Middle frontal gyrus (tissue), 1 donor: ENCODE results near the gene CYP2A7.
"Not testable (repeated sequence)": the region's sequence is repeated elsewhere in the genome, so short reads cannot be mapped to it uniquely, and the experiment has no call there.

ENCODE experiments used
- DNase-seq: peaks from one replicate; pipeline ENCODE4 v3.0.0-alpha.2; 2015; ENCODE audit warnings: low spot score; ENCODE audit errors: extremely low spot score

Gene CYP2A7

GRCh38 chr19:40882062-40882461, at the start of gene CYP2A7:
Gene CYP2A7, minus strand, starts transcription at chr19:40882231. Its CDS starts 21 bp downstream, at chr19:40882210.
- not testable (repeated sequence) for DNase-seq

- DNase-seq, result not testable (repeated sequence)
These were observed 48.8 kb upstream of the CYP2A7 start for GRCh38 chr19:40930799-40931198.

- not testable (repeated sequence) for DNase-seq
These were observed 47.9 kb upstream of the CYP2A7 start for GRCh38 chr19:40929942-40930341.

- DNase-seq, result no peak
These were observed 46.8 kb upstream of the CYP2A7 start for GRCh38 chr19:40928850-40929249.

- DNase-seq, result no peak
These were observed 45.5 kb upstream of the CYP2A7 start for GRCh38 chr19:40927567-40927966.

- DNase-seq, result not testable (repeated sequence)
These were observed 44.2 kb upstream of the CYP2A7 start for GRCh38 chr19:40926276-40926675.

- no peak for DNase-seq
These were observed 41.9 kb upstream of the CYP2A7 start for GRCh38 chr19:40923934-40924391.

GRCh38 chr19:40922237-40923160, 40.5 kb upstream of the CYP2A7 start:
- not testable (repeated sequence) for DNase-seq

- DNase-seq, result no peak
These were observed 39.2 kb upstream of the CYP2A7 start for GRCh38 chr19:40921005-40921897.

GRCh38 chr19:40920300-40921004, 38.4 kb upstream of the CYP2A7 start:
- no peak for DNase-seq

- DNase-seq, result not testable (repeated sequence)
These were observed 37.7 kb upstream of the CYP2A7 start for GRCh38 chr19:40919530-40920299.

- not testable (repeated sequence) for DNase-seq
These were observed 36.3 kb upstream of the CYP2A7 start for GRCh38 chr19:40918303-40918702.

- no peak for DNase-seq
These were observed 26.9 kb upstream of the CYP2A7 start for GRCh38 chr19:40908976-40909375.

GRCh38 chr19:40907968-40908735, 26.1 kb upstream of the CYP2A7 start:
- no peak for DNase-seq

GRCh38 chr19:40906512-40906911, 24.5 kb upstream of the CYP2A7 start:
- DNase-seq, result no peak

GRCh38 chr19:40904673-40905156, 22.7 kb upstream of the CYP2A7 start:
- not testable (repeated sequence) for DNase-seq

- DNase-seq, result not testable (repeated sequence)
These were observed 20.1 kb upstream of the CYP2A7 start for GRCh38 chr19:40901975-40902750.

GRCh38 chr19:40900521-40900920, 18.5 kb upstream of the CYP2A7 start:
- DNase-seq, result not testable (repeated sequence)

- DNase-seq, result not testable (repeated sequence)
These were observed 17.9 kb upstream of the CYP2A7 start for GRCh38 chr19:40899964-40900363.
